ENCODE data around the gene ADD1.

ADD1 gene

DNA sequence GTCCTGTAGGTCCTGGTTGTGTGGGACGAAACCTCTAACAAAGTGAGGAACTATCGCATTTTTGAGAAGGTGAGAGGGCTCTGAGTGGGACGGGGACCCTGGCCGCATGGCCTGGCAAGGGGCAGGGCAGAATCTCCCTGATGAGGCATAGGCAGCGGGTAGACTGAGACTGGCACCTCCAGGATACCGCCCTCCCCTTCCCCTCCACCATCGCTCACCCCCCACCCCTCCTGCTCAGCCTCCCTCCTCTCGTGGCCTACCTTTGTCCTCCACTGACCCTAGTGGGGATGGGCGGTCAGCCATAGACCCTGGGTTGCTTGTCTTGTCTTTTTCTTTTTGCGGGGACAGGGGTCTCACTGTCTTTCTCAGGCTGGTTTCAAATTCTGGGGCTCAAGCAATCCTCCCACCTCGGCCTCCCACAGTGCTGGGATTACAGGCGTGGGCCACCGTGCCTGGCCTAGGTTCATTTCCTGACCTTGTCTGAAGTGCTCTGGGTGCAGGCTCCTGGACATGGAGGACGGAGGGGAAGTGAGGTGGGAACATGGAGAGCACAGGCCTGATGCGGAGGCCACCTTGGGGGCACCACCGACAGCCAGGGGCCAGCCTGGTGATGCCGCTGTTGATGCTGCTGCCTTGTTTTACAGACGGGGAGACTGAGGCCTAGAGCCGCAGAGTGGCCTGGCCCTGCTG is 10.5 kb upstream of the ADD1 start:
- H3K9me3 ChIP-seq (ENCODE audit: severe bottlenecking) = no peaks in the 10 kb centered on the region
- no peaks in the 10 kb centered on the region for H3K27me3 ChIP-seq (ENCODE audit: insufficient read depth, low read depth, severe bottlenecking)
- TF ChIP-seq, protein P1, sequence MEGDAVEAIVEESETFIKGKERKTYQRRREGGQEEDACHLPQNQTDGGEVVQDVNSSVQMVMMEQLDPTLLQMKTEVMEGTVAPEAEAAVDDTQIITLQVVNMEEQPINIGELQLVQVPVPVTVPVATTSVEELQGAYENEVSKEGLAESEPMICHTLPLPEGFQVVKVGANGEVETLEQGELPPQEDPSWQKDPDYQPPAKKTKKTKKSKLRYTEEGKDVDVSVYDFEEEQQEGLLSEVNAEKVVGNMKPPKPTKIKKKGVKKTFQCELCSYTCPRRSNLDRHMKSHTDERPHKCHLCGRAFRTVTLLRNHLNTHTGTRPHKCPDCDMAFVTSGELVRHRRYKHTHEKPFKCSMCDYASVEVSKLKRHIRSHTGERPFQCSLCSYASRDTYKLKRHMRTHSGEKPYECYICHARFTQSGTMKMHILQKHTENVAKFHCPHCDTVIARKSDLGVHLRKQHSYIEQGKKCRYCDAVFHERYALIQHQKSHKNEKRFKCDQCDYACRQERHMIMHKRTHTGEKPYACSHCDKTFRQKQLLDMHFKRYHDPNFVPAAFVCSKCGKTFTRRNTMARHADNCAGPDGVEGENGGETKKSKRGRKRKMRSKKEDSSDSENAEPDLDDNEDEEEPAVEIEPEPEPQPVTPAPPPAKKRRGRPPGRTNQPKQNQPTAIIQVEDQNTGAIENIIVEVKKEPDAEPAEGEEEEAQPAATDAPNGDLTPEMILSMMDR (IDR thresholded peaks at IDR 0.05; ENCODE audit: low read depth, low read length) = no peak
- peaks cover 74% of the 10 kb centered on the region for H3K36me3 ChIP-seq
- DNase-seq = peak; percentile 4
- no peak overlapping the region for H3K27ac ChIP-seq
- H3K4me3 ChIP-seq (ENCODE audit: low read depth, low read length) = no peak overlapping the region

DNA sequence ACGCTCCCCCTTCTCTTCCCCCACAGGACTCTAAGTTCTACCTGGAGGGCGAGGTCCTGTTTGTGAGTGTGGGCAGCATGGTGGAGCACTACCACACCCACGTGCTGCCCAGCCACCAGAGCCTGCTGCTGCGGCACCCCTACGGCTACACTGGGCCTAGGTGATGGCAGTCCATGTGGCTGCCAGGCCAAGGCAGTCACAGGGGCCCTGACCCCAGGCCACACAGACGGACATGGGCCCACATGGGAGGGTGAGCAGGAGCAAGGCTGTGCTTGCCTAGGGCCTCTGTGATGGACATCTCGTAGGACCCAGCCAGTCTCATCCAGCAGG is 10.0 kb upstream of the ADD1 start:
- Histone ChIP-seq H3K27ac (no peak overlapping the region), H3K27me3 (ENCODE audit: insufficient read depth, low read depth, severe bottlenecking) (no peaks in the 10 kb centered on the region), H3K4me3 (ENCODE audit: low read depth, low read length) (no peak overlapping the region), H3K36me3 (peaks cover 69% of the 10 kb centered on the region), H3K9me3 (ENCODE audit: severe bottlenecking) (no peaks in the 10 kb centered on the region)
- TF ChIP-seq, protein P1 (IDR thresholded peaks at IDR 0.05; ENCODE audit: low read depth, low read length) = no peak
- DNase-seq = no peak

DNA sequence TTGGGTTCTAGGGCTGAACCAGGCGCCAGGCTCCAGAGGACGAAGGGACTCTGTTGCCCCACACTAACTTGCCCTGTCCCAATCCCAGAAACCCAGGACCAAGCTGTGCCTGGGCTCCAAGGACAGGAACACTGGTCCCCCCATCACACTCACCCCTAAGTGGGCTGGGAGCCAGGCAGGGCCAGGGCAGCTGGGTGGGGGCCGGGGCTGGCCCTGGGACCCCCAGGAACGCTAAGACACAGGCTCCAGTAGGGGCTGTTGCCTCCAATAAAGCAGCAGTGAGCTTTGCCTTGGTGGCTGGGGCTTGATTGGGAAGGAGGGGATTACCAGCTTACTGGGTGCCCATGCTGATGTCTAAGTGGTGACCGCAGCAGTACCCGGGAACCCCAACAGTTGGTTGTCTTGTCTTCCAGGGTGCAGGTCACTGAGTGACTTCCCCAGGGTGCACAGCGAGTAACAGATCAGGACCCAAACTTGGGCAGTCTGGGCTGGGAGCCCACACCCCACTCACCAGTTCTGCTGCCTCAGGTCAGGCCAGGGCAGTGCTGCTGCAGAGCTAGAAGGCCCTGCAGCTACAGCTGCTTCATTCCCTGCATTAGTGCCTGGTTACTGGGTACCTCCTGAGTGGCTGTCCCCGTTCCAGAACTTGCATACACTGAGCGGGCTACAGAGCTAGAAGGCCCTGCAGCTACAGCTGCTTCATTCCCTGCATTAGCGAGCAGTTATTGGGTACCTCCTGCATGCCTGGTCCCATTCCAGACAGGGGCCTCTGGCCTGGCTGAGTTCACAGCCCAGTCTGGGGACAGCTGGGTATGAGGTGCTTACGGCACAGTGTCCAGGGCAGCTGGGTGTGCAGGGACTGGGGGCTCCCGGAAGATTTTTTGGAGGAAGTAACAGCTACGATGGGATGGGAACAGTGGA is 9.4 kb upstream of the ADD1 start:
- H3K4me3 ChIP-seq (ENCODE audit: low read depth, low read length) = no peak overlapping the region
- H3K27ac ChIP-seq = no peak overlapping the region
- TF ChIP-seq, protein P1 (IDR thresholded peaks at IDR 0.05; ENCODE audit: low read depth, low read length) = no peak
- H3K27me3 ChIP-seq (ENCODE audit: insufficient read depth, low read depth, severe bottlenecking) = no peaks in the 10 kb centered on the region
- no peak for DNase-seq
- H3K36me3 ChIP-seq = peaks cover 65% of the 10 kb centered on the region
- H3K9me3 ChIP-seq (ENCODE audit: severe bottlenecking) = no peaks in the 10 kb centered on the region

DNA sequence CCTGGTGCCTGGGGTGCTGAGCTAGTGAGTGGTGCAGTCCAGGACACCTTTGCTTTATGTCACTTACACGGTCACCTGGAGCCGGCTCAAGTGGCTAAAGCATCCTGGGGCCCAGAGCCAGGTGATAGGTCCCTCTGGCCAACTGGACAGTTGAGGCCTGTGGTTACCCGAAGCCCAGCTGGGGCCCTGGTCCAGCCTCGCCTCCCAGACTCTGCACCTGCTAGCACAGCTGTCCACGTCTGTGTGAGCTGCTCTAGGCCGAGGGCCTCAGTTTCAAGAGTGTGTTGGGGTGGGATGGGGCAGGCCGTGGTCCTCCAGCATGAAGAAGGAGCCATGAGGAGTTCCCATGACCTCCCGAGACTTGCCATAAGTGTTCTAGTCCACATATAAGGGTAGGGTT is 7.7 kb upstream of the ADD1 start:
- TF ChIP-seq, protein P1 (IDR thresholded peaks at IDR 0.05; ENCODE audit: low read depth, low read length) = no peak
- no peak for DNase-seq
- H3K36me3 ChIP-seq = peaks cover 51% of the 10 kb centered on the region
- H3K4me3 ChIP-seq (ENCODE audit: low read depth, low read length) = no peak overlapping the region
- peak overlapping the region; percentile 5; the same call in 1 of the 2 replicates for H3K27ac ChIP-seq
- no peaks in the 10 kb centered on the region for H3K27me3 ChIP-seq (ENCODE audit: insufficient read depth, low read depth, severe bottlenecking)
- peaks cover 3% of the 10 kb centered on the region for H3K9me3 ChIP-seq (ENCODE audit: severe bottlenecking)

DNA sequence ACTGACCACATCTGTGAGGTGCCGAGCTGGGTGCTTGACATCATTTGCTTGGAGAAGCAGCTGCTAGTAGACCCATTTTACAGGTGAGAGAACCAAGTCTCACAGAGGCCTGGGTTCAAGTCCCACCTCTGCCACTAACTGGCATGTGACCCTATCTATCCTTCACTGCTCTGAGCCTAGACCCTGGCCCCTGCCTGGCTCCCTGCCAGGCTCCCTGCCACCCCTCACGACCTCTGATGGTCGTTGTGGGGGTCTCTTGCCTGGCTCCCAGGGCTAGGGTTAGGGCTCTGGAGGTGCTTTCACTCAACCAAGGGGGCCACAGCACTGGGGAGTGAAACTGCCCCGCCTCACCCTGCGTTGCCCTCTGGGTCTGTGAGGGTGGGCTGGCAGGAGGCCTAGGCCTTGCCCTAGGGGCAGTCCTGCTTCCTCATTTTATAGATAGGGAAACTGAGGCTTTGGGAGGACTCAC is 7.2 kb upstream of the ADD1 start:
- Histone ChIP-seq H3K4me3 (ENCODE audit: low read depth, low read length) (no peak overlapping the region), H3K27ac (peak overlapping the region; percentile 64), H3K36me3 (peaks cover 47% of the 10 kb centered on the region), H3K9me3 (ENCODE audit: severe bottlenecking) (peaks cover 3% of the 10 kb centered on the region), H3K27me3 (ENCODE audit: insufficient read depth, low read depth, severe bottlenecking) (no peaks in the 10 kb centered on the region)
- TF ChIP-seq, protein P1 (IDR thresholded peaks at IDR 0.05; ENCODE audit: low read depth, low read length) = no peak
- DNase-seq = no peak
